22Rv1 (cell line): ENCODE data around the gene ABRAXAS1.

Experiments used
- CTCF ChIP-seq: fragments of 450-650 bp; IDR thresholded peaks from 2 replicates; pipeline ENCODE4 v1.5.1; 2017; ENCODE audit warnings: mild to moderate bottlenecking
- ZFX ChIP-seq: fragments of 450-650 bp; IDR thresholded peaks from 2 replicates; pipeline ENCODE4 v1.6.1; 2017; ENCODE audit warnings: antibody characterized with exemption, borderline replicate concordance

GRCh38 chr4:83473966-83474365 lies 10.9 kb downstream of the ABRAXAS1 start:
- TF ChIP-seq CTCF = no peak
- TF ChIP-seq ZFX = no peak
